ENCODE measurements around the gene KRTAP16-1.
"Not testable (repeated sequence)": the region's sequence is repeated elsewhere in the genome, so short reads cannot be mapped to it uniquely, and the experiment has no call there.

Gene KRTAP16-1

GRCh38 chr17:41308918-41309359, at the start of gene KRTAP16-1:
Gene KRTAP16-1 (minus strand): TSS chr17:41309309. CDS start chr17:41309253, 56 bp downstream.
- no peak for DNase-seq

GRCh38 chr17:41354536-41354935, 45.4 kb upstream of the KRTAP16-1 start:
- no peak for DNase-seq

GRCh38 chr17:41352597-41353366, 43.7 kb upstream of the KRTAP16-1 start:
- DNase-seq: no peak

- DNase-seq: no peak
Measured at GRCh38 chr17:41351177-41351576, 42.1 kb upstream of the KRTAP16-1 start.

- not testable (repeated sequence) for DNase-seq
Measured at GRCh38 chr17:41350381-41350878, 41.3 kb upstream of the KRTAP16-1 start, which contains the start of gene KRT33A. Gene KRT33A (minus strand): TSS chr17:41350828. CDS start chr17:41350767, 61 bp downstream.

GRCh38 chr17:41347869-41348760, 39.0 kb upstream of the KRTAP16-1 start:
- DNase-seq: no peak

GRCh38 chr17:41346421-41346820, 37.3 kb upstream of the KRTAP16-1 start:
- DNase-seq: not testable (repeated sequence)

- DNase-seq: no peak
Measured at GRCh38 chr17:41345992-41346391, 36.9 kb upstream of the KRTAP16-1 start.

- DNase-seq: no peak
Measured at GRCh38 chr17:41343029-41343428, 33.9 kb upstream of the KRTAP16-1 start.

- no peak for DNase-seq
Measured at GRCh38 chr17:41340934-41341861, 32.1 kb upstream of the KRTAP16-1 start.

- no peak for DNase-seq
Measured at GRCh38 chr17:41340494-41340893, 31.4 kb upstream of the KRTAP16-1 start.

- no peak for DNase-seq
Measured at GRCh38 chr17:41339571-41340172, 30.6 kb upstream of the KRTAP16-1 start.

- DNase-seq: no peak
Measured at GRCh38 chr17:41338961-41339485, 29.9 kb upstream of the KRTAP16-1 start.

GRCh38 chr17:41335747-41336146, 26.6 kb upstream of the KRTAP16-1 start:
- no peak for DNase-seq

- DNase-seq: no peak
Measured at GRCh38 chr17:41334385-41335305, 25.5 kb upstream of the KRTAP16-1 start.

- no peak for DNase-seq
Measured at GRCh38 chr17:41333836-41334235, 24.7 kb upstream of the KRTAP16-1 start.

GRCh38 chr17:41333098-41333497, 24.0 kb upstream of the KRTAP16-1 start:
- no peak for DNase-seq

GRCh38 chr17:41332239-41332638, 23.1 kb upstream of the KRTAP16-1 start:
- DNase-seq: no peak

GRCh38 chr17:41331606-41332005, 22.5 kb upstream of the KRTAP16-1 start:
- no peak for DNase-seq

- no peak for DNase-seq
Measured at GRCh38 chr17:41329279-41329948, 20.3 kb upstream of the KRTAP16-1 start.
